H1 (cell line): ENCODE results near the gene AZGP1. TPM values are rescaled to one million over a fixed set of nuclear protein-coding genes. Genes with fewer than 3 reads are reported as not detected.

Experiments
- MAX ChIP-seq: IDR thresholded peaks from 2 replicates; pipeline ENCODE4 v1.6.1; 2012; ENCODE audit warnings: inconsistent platforms
- polyA plus RNA-seq, 7 experiments: library from polyadenylated mRNA; depleted of rRNA in 3 of 7; stranded (reverse) in 5 of 7; unstranded in 2 of 7; fragments of >200 nt in 5 of 7; fragments of 200-250 nt in 2 of 7; gene quantifications; 1 replicate in 5 of 7; 2 replicates in 1 of 7; 4 replicates in 1 of 7; pipeline versions ENCODE4 v1.2.1 to v1.2.3, GENCODE V29; 2011 to 2013; ENCODE audit warnings: missing spikeins in 2 of 7, mixed read lengths in 2 of 7
- total RNA-seq: library from RNA; stranded (reverse); fragmentation: NEBNext Ultra II Directional; extraction: Animal tissue kit (Norgen Biotek cat#: 25700); gene quantifications from 2 replicates; pipeline ENCODE4 v1.2.1, GENCODE V29; 2021

Gene AZGP1
- total and polyA plus RNA-seq, 2 of the 8 experiments (the other 6 are each of a cell fraction or from before 2014, with no cell fraction given): 0.52 to 0.68 TPM

DNA sequence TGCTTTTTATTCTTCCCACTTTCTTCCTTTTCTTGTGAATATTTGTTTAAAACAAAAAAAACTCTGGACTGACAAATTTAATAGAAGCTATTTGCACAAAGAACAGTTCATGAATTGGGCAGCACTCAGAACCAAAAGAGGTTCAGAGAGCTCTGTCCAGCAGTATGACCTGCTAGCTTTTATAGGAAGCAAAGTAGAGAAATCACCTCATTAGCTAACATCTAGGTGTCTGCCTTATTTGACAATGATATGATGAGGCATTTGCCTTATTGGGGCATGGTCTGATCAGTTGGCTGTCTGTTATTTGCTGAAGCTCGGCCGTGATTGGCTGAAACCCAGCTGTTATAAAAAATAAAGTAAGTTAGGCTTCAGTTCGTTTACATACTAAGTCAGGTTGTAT, 55.7 kb downstream of the AZGP1 start (continued):
- no peak for TF ChIP-seq MAX
- TF ChIP-seq, all 59 proteins: peak for 0
